Bronchial epithelial cell (primary cell): ENCODE results near the gene ACLY. TPM values are rescaled to one million over a fixed set of nuclear protein-coding genes. Genes with fewer than 3 reads are reported as not detected.
"Not testable (repeated sequence)": the region's sequence is repeated elsewhere in the genome, so short reads cannot be mapped to it uniquely, and the experiment has no call there.

Source experiments
- DNase-seq: peaks from one replicate; pipeline ENCODE4 v3.0.0-alpha.2; 2010; ENCODE audit warnings: low read depth
- FAIRE-seq: peaks from 2 replicates; lab custom pipeline; 2011; peaks lifted over from hg19 to GRCh38; lab: Jason Lieb, UNC
- H3K27me3 ChIP-seq: 2 replicates; pipeline ENCODE4 v1.5.1; 2011; ENCODE audit warnings: low read length; ENCODE audit not compliant: control insufficient read depth, insufficient read depth
- H3K36me3 ChIP-seq: 2 replicates; pipeline ENCODE4 v1.5.1; 2011; ENCODE audit warnings: low read length; ENCODE audit not compliant: control insufficient read depth, insufficient read depth
- H3K4me3 ChIP-seq: 2 replicates; pipeline ENCODE4 v1.5.1; 2011; ENCODE audit warnings: mild to moderate bottlenecking, low read depth, low read length, control low read depth
- total RNA-seq: library from RNA; depleted of rRNA; stranded (reverse); fragments of >200 nt; gene quantifications from 2 replicates; pipeline ENCODE4 v1.2.1, GENCODE V29; 2014
- TF ChIP-seq, protein P1 (sequence below): IDR thresholded peaks from 2 replicates; pipeline ENCODE4 v1.5.1; 2011; ENCODE audit warnings: mild to moderate bottlenecking, moderate library complexity, low read length, control low read depth, inconsistent platforms; ENCODE audit not compliant: insufficient read depth, severe bottlenecking

Gene ACLY
- total RNA-seq, 1 donor from 2014 or later = 121 TPM

DNA sequence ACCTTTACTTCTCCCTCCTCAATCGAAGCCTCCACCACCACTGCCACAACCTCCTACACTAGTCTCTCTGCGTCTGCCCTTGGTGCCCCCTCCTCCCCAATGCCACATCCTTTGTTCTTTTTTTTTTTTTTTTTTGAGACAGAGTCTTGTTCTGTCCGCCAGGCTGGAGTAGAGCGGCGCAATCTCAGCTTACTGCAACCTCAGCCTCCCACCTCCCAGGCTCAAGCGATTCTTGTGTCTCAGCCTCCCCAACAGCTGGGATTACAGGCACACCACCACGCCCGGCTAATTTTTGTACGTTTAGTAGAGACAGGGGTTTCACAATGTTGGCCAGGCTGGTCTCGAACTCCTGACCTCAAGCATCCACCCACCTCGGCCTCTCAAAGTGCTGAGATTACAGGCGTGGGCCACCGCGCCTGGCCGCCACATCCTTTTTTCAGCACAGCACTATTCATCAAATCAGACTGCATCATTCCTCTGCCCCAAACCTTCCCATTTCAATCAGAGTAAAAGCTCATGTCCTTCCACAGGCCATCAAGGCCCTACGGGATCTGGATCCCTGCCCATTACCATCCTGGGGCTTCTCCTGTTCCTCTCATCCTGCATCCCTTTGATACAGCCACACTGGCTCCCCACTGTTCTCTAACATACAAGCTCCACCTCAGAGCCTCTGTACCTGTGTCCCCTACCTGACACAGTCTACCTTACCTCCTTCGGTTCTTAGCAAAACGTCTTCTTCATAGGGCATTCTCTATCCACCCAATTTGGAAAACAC lies 55.5 kb downstream of the ACLY start:
- H3K4me3 ChIP-seq = peak overlapping the region; percentile 95
- peaks cover 6% of the 10 kb centered on the region for H3K36me3 ChIP-seq
- TF ChIP-seq, protein P1, sequence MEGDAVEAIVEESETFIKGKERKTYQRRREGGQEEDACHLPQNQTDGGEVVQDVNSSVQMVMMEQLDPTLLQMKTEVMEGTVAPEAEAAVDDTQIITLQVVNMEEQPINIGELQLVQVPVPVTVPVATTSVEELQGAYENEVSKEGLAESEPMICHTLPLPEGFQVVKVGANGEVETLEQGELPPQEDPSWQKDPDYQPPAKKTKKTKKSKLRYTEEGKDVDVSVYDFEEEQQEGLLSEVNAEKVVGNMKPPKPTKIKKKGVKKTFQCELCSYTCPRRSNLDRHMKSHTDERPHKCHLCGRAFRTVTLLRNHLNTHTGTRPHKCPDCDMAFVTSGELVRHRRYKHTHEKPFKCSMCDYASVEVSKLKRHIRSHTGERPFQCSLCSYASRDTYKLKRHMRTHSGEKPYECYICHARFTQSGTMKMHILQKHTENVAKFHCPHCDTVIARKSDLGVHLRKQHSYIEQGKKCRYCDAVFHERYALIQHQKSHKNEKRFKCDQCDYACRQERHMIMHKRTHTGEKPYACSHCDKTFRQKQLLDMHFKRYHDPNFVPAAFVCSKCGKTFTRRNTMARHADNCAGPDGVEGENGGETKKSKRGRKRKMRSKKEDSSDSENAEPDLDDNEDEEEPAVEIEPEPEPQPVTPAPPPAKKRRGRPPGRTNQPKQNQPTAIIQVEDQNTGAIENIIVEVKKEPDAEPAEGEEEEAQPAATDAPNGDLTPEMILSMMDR = no peak
- no peaks in the 10 kb centered on the region for H3K27me3 ChIP-seq
- no peak for DNase-seq
- FAIRE-seq = no peak

DNA sequence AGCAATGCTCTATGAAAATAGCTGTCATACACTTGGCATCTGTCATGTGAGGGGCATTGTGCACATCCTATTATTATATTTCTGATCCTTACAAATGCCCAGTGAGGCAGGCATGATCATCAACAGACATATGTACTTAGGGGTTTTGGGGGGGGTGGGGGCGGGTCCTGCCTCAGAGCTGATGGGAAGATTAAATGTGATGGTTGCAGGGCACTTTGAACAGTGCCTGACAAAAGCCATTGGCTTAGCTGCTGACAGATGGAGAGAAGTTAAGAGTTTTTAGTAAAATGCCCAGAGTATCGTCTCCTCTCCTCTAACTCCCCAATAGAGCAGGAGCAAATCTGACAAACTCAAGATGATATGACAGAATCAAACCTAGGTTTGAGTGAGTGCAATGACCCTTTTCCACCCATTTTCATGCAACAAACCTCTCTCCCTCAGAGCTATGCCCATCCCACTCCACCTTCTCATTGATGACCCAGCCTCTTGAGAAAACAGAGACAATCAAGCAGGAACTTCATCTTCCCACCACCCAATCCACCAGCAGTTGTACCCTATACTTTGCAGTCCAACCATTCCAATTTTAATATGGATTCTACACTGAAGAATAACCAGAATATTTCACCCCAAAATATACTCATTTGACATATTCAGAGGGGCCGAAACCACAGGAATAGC lies 58.4 kb downstream of the ACLY start:
- TF ChIP-seq, protein P1 = no peak
- no peak overlapping the region for H3K4me3 ChIP-seq
- DNase-seq (no peak), FAIRE-seq (no peak)
- no peaks in the 10 kb centered on the region for H3K36me3 ChIP-seq
- no peaks in the 10 kb centered on the region for H3K27me3 ChIP-seq

DNA sequence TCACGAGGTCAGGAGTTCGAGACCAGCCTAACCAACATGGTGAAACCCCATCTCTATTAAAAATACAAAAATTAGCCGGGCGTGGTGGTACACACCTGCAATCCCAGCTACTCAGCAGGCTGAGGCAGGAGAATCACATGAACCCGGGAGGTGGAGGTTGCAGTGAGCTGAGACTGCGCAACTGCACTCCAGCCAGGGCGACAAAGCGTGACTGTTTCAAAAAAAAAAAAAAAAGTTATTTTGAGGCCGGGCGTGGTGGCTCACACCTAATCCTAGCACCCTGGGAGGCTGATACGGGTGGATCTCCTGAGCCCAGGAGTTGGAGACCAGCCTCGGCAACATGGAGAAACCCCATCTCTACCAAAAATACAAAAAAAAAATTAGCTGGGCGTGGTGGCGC lies 67.4 kb downstream of the ACLY start:
- not testable (repeated sequence) for H3K27me3 ChIP-seq, H3K4me3 ChIP-seq, H3K36me3 ChIP-seq, FAIRE-seq, DNase-seq

DNA sequence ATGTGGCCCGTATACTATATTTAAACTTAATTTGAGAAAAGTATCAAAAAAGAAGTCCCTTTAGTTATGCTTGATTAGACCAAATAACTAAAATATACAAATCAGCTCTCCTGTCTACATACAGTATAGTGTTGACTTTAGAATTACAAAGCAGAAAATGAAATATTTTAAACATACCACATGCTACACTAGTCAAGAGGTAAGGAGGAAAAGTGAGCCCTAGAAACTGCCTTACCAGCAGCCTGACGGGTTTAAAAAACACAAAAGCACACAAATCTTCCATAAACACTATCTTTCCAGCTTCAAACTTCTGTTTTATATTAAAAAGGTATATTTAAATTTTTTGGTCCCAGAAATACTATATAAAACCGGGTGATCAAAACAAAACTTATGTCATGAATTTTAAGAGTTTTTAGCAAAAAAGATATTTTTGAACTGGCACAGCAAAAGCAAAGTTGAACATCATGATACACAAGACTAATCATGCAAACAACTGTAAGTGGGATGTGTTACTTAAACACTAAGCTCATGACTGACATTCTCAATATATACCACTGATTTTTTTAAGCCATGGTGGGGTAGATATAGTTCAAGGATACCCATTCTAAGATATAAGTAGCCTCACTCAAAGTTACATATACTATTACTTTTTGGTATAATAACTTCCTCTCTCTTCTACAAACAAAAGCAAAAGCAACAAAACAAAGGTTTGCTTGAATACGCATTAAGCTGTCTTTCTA lies 69.3 kb downstream of the ACLY start:
- peaks cover 7% of the 10 kb centered on the region for H3K36me3 ChIP-seq
- no peak for FAIRE-seq

DNA sequence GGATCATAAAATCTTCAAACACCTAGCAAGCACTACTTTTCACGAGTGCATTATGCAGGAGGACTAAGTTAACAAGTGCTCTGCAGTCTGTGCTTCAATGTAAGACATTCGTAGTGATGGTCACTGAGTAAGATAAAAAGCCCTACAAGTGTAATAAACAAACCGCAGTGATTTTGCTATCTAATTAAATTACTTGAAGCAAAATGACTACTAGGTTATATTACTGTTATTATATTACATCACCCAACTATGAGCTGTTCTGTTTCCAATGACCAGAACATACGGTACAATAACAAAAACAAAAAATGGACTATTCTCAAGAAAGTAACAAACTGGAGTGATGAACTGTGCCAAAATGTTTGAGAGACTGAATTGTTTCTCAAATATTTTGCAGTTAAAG lies 70.0 kb downstream of the ACLY start:
- H3K36me3 ChIP-seq = peaks cover 2% of the 10 kb centered on the region
- DNase-seq (no peak), FAIRE-seq (no peak)
- TF ChIP-seq, protein P1 = no peak
- H3K4me3 ChIP-seq = no peak overlapping the region
- H3K27me3 ChIP-seq = no peaks in the 10 kb centered on the region

More for the DNA sequence above, 69.3 kb downstream of the ACLY start:
- TF ChIP-seq, protein P1 = no peak
- DNase-seq = no peak
- Histone ChIP-seq H3K27me3 (no peaks in the 10 kb centered on the region), H3K4me3 (no peak overlapping the region)

DNA sequence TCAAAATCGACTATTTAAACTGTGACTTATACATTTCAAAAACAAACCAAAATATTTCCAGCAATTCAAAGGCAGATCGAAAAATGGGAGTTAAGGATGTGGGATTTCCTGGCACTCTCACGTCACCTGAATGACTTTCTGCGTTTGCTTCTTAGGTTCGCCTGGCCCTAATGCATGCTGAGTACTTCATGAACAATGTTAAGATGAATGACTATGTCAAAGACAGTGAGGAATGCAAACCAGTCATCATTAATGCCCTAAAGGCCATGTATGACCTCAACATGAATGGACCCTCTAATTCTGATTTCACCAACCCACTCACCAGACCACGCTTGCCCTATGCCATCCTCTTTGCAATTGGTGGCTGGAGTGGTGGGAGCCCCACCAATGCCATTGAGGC lies 73.8 kb downstream of the ACLY start:
- DNase-seq (peak; percentile 46), FAIRE-seq (no peak)
- TF ChIP-seq, protein P1 = no peak

DNA sequence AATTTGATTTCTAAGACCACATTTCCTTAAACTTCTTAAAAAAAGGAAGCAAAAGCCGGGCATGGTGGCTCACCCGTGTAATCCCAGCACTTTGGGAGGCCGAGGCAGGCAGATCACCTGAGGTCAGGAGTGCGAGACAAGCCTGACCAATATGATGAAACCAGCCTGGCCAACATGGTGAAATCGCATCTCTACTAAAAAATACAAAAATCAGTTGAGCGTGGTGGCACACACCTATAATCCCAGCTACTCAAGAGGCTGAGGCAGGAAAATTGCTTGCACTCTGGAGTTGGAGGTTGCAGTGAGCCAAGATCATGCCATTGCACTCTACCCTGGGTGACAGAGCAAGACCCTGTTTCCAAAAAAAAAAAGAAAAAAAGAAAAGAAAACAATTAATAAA lies 78.0 kb downstream of the ACLY start:
- H3K4me3 ChIP-seq, H3K36me3 ChIP-seq, H3K27me3 ChIP-seq, FAIRE-seq, DNase-seq: not testable (repeated sequence)

More for the DNA sequence above, 73.8 kb downstream of the ACLY start:
- Histone ChIP-seq H3K36me3 (no peaks in the 10 kb centered on the region), H3K4me3 (no peak overlapping the region), H3K27me3 (no peaks in the 10 kb centered on the region)

DNA sequence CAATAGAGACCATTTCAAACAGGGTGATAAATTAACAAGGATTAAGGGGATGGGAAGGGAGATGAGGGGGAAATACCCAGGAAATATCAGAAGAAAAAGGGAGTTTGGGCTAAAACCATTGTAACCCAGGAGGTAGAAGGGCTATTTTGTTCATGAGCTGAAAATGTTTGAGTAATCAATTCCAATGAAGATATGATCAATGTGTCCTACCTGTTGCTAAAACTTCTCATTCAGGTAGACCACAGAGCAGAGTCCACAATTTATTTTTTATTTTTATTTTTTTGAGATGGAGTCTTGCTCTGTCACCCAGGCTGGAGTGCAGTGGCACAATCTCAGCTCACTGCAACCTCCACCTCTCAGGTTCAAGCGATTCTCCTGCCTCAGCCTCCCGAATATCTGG lies 79.3 kb downstream of the ACLY start:
- H3K36me3 ChIP-seq, DNase-seq, H3K4me3 ChIP-seq, H3K27me3 ChIP-seq, FAIRE-seq: not testable (repeated sequence)
